ENCODE measurements around the gene PSEN2. TPM values are rescaled to one million over a fixed set of nuclear protein-coding genes. Genes with fewer than 3 reads are reported as not detected.

Gene PSEN2
- polyA plus RNA-seq, 1 donor (not counting 4 experiments of a cell fraction or from before 2014, with no cell fraction given), result 9.5 TPM

- H3K27me3 ChIP-seq (ENCODE audit: control insufficient read depth, extremely low read depth, insufficient read depth, low read length), result no peaks in the 10 kb centered on the region
- no peaks in the 10 kb centered on the region for H3K9me3 ChIP-seq (ENCODE audit: control insufficient read depth, low read depth, low read length)
- no peak for TF ChIP-seq EZH2 (IDR thresholded peaks at IDR 0.05; ENCODE audit: low read length)
- no peak for TF ChIP-seq CTCF (optimal IDR thresholded peaks at IDR 0.05 in 1 of 3, IDR thresholded peaks at IDR 0.05 in 1 of 3, conservative IDR thresholded peaks at IDR 0.05 in 1 of 3; ENCODE audit: extremely low read depth in 1 of 3, insufficient read depth in 2 of 3, low read length in 3 of 3)
- FAIRE-seq, result no peak
- H4K20me1 ChIP-seq (ENCODE audit: control insufficient read depth, extremely low read depth, insufficient read depth, low read length), result no peaks in the 10 kb centered on the region
- no peaks in the 10 kb centered on the region for H3K79me2 ChIP-seq (ENCODE audit: control insufficient read depth, insufficient read depth, low read length)
- H3K9me1 ChIP-seq (ENCODE audit: control insufficient read depth, extremely low read depth, insufficient read depth, low read length), result no peaks in the 10 kb centered on the region
- H3K36me3 ChIP-seq (ENCODE audit: control insufficient read depth in 2 of 2, extremely low read depth in 1 of 2, insufficient read depth in 2 of 2, low read length in 2 of 2), result peaks cover 0 to 3% of the 10 kb centered on the region in 2 experiments
- DNase-seq (ENCODE audit: low read depth, low spot score), result no peak
- no peak overlapping the region for H3K27ac ChIP-seq (ENCODE audit: control insufficient read depth, insufficient read depth, low read length)
- dilution Hi-C loops (cut with MboI; ENCODE audit: extremely low pct_ligation_motif_present, low sequenced_read_pairs), result no loop called here
- H3K4me3 ChIP-seq (ENCODE audit: control insufficient read depth in 2 of 3, extremely low read depth in 1 of 3, insufficient read depth in 2 of 3, low read depth in 1 of 3, low read length in 3 of 3), result no peak overlapping the region
- H3K4me1 ChIP-seq (ENCODE audit: control insufficient read depth, extremely low read depth, insufficient read depth, low read length), result no peaks in the 10 kb centered on the region
- H3K4me2 ChIP-seq (ENCODE audit: control insufficient read depth, extremely low read depth, insufficient read depth, low read depth, low read length), result no peak overlapping the region
- H3K9ac ChIP-seq (ENCODE audit: control insufficient read depth, extremely low read depth, insufficient read depth, low read length), result no peak overlapping the region
- H2AFZ ChIP-seq (ENCODE audit: control insufficient read depth, low read length), result no peak overlapping the region
Observed at GRCh38 chr1:226908419-226908818, 38.0 kb downstream of the PSEN2 start.

GRCh38 chr1:226908913-226909312, 38.5 kb downstream of the PSEN2 start:
- Histone ChIP-seq H2AFZ (ENCODE audit: control insufficient read depth, low read length) (no peak overlapping the region), H4K20me1 (ENCODE audit: control insufficient read depth, extremely low read depth, insufficient read depth, low read length) (no peaks in the 10 kb centered on the region), H3K27ac (ENCODE audit: control insufficient read depth, insufficient read depth, low read length) (no peak overlapping the region), H3K4me3 (ENCODE audit: control insufficient read depth in 2 of 3, extremely low read depth in 1 of 3, insufficient read depth in 2 of 3, low read depth in 1 of 3, low read length in 3 of 3) (no peak overlapping the region), H3K27me3 (ENCODE audit: control insufficient read depth, extremely low read depth, insufficient read depth, low read length) (no peaks in the 10 kb centered on the region), H3K9me1 (ENCODE audit: control insufficient read depth, extremely low read depth, insufficient read depth, low read length) (no peaks in the 10 kb centered on the region), H3K9me3 (ENCODE audit: control insufficient read depth, low read depth, low read length) (no peaks in the 10 kb centered on the region), H3K4me2 (ENCODE audit: control insufficient read depth, extremely low read depth, insufficient read depth, low read depth, low read length) (no peak overlapping the region), H3K9ac (ENCODE audit: control insufficient read depth, extremely low read depth, insufficient read depth, low read length) (no peak overlapping the region), H3K79me2 (ENCODE audit: control insufficient read depth, insufficient read depth, low read length) (no peaks in the 10 kb centered on the region), H3K4me1 (ENCODE audit: control insufficient read depth, extremely low read depth, insufficient read depth, low read length) (no peaks in the 10 kb centered on the region), H3K36me3 (ENCODE audit: control insufficient read depth in 2 of 2, extremely low read depth in 1 of 2, insufficient read depth in 2 of 2, low read length in 2 of 2) (peaks cover 0 to 3% of the 10 kb centered on the region in 2 experiments)
- dilution Hi-C loops (cut with MboI; ENCODE audit: extremely low pct_ligation_motif_present, low sequenced_read_pairs), result no loop called here
- no peak for DNase-seq (ENCODE audit: low read depth, low spot score)
- FAIRE-seq, result no peak
- no peak for TF ChIP-seq EZH2 (IDR thresholded peaks at IDR 0.05; ENCODE audit: low read length)
- no peak for TF ChIP-seq CTCF (optimal IDR thresholded peaks at IDR 0.05 in 1 of 3, IDR thresholded peaks at IDR 0.05 in 1 of 3, conservative IDR thresholded peaks at IDR 0.05 in 1 of 3; ENCODE audit: extremely low read depth in 1 of 3, insufficient read depth in 2 of 3, low read length in 3 of 3)
